Measurements from ENCODE around the gene TLCD3B.
A peak's percentile ranks its signal among the peaks of the same experiment; 100 is the strongest.

- TF ChIP-seq, protein P1, sequence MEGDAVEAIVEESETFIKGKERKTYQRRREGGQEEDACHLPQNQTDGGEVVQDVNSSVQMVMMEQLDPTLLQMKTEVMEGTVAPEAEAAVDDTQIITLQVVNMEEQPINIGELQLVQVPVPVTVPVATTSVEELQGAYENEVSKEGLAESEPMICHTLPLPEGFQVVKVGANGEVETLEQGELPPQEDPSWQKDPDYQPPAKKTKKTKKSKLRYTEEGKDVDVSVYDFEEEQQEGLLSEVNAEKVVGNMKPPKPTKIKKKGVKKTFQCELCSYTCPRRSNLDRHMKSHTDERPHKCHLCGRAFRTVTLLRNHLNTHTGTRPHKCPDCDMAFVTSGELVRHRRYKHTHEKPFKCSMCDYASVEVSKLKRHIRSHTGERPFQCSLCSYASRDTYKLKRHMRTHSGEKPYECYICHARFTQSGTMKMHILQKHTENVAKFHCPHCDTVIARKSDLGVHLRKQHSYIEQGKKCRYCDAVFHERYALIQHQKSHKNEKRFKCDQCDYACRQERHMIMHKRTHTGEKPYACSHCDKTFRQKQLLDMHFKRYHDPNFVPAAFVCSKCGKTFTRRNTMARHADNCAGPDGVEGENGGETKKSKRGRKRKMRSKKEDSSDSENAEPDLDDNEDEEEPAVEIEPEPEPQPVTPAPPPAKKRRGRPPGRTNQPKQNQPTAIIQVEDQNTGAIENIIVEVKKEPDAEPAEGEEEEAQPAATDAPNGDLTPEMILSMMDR (IDR thresholded peaks at IDR 0.05; ENCODE audit: low read depth, low read length, poor library complexity, severe bottlenecking): no peak
- TF ChIP-seq EZH2phosphoT487 (IDR thresholded peaks at IDR 0.05; ENCODE audit: borderline replicate concordance, low read length): 0 out of 2 replicates have a peak, but pooled peaks have one; percentile 25
These were observed 20.0 kb downstream of the TLCD3B start, which contains the start of gene DOC2A for GRCh38 chr16:30010844-30011713.
